Lung microvascular endothelial cell (primary cell): ENCODE data around the gene FHIT. TPM values are rescaled to one million over a fixed set of nuclear protein-coding genes. Genes with fewer than 3 reads are reported as not detected.

ENCODE experiments used
- DNase-seq, 2 donors: peaks; one replicate each; pipeline versions ENCODE4 v3.0.0 to v3.0.0-alpha.2; 2010; ENCODE audit warnings: low read depth in 2 of 2
- total RNA-seq: library from RNA; depleted of rRNA; stranded (reverse); fragments of >200 nt; gene quantifications from 2 replicates; pipeline ENCODE4 v1.2.1, GENCODE V29; 2014

The FHIT gene
- total RNA-seq, 1 donor from 2014 or later: 0.79 TPM

DNA sequence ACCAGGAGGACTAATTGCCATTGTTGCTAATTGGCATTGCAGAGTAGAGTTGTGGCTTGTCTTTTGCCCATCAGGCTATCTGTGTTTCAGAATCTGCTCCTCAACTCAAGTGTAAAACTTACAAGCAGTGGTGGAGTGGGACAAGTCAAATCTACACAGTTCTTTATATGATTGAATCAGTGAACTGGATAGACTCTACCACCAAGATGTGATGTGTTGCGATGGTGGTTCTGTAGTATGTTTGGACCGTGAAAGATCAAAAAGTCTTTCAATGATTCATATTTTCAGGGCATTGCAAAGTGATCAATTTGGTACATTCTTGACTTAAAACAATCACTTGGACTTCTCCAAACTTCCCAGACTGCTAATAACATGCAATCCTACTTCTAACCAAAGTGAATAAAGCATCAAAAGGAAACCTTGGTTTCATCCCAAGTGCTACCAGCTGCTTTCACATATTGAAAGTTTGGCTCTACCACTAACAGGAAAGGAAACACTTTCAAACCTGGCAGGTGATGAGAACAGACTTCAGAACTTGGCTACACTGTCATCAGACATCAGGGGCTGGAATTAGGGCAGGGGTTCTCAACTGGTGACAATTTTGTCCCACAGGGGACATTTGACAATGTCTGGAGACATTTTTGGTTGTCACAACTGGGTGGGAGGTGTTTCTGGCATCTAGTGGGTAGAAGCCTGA, 1356.7 kb downstream of the FHIT start:
- no peak for DNase-seq

DNA sequence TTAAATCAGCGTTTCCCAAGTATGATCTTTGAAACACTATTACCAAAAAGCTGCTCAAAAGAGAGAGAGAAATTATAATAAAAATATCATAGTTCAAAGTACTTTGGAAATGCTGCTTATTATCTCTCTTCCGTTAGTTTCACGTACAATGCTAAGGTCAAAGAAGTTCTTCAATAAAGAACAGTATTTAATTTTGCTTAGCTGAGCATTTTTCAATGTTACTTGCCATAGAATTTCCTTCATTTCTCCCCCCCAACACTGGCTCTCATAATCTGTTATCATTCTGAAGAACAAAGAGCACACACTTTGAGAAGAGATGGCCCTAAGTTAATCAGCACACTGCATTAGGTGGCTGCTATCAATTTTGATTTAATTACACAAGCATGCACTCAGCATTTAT, 1360.6 kb downstream of the FHIT start:
- no peak for DNase-seq

DNA sequence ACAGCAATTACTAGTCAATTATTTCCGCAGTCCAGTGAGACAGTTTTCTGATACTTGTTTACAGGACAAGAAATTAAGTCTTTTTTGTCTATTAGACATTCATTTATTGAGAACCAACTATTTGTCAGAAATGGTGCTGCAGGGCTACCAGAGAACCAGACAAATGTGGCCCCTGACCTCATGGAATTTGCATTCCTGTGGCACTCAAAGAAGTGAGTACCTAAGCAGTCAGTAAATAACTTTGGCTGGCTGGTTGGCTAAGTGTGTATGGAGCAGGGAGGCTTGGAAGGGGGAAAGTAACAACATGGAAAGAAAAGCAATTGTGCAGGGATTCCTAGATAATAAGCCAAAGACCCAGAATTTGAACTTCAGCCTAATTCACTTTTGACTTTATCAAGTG, 1364.5 kb downstream of the FHIT start:
- no peak for DNase-seq

- DNase-seq: no peak
Measured at GRCh38 chr3:59885899-59886400, 1365.3 kb downstream of the FHIT start.

DNA sequence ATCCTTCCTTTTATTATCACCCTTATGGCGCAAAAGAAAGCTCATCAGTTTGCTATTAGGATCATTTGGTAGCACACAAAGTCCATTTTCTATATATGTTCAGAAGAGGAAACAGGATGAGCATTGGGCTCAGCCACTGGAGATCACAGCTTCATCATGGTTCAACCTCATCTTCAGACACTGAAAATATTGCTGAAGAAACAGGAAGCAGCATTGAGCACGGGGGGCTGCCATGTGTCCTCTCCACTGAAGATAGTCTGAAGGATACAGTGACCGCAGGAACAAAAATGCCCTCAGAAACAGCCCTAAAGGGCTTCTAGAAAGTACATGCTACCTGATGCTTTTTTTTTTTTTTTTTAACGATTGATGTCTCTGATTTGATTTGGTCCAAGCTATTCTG, 1366.2 kb downstream of the FHIT start:
- DNase-seq: no peak

- no peak for DNase-seq
Measured at GRCh38 chr3:59884409-59884808, 1366.8 kb downstream of the FHIT start.

DNA sequence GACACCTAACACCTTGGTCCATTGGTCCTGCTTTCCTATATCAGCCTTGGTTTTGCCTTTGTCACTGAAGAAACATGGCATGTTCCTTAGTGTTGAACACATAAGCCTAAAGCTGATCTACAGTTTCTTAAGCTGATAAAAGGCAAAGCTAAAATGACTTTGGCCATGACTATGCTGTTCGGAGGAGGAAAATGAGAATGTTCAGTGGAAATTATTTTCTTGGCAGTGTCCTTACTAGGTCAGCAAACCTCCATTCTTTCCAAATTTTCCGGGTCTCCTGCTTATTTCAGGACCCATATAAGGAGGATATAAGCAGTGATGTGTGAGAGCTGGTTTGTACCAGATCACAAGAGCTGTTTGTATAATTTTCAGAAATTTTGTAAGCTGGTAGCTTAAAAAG, 1368.5 kb downstream of the FHIT start:
- DNase-seq: no peak

DNA sequence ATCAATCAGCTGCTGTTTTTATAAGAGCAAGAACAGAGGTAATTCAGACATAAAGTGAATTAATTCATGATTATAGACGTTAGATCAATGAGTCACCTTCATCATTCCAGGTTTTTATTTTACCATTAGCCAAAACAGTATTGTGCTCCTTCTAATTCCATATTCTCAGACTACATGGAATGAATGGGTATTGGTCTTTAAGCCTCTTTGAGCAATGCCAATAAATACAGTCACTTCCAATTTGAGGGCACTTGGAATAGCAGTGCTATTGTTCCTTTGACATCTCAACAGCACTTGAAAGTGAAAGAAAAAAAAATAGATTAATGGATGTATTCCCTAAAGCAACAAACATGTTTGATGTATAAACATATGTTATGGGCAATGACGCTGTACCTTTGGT, 1370.5 kb downstream of the FHIT start:
- DNase-seq: no peak

- no peak for DNase-seq
Measured at GRCh38 chr3:59879031-59879581, 1372.1 kb downstream of the FHIT start.

- DNase-seq: no peak
Measured at GRCh38 chr3:59878038-59878427, 1373.2 kb downstream of the FHIT start.

DNA sequence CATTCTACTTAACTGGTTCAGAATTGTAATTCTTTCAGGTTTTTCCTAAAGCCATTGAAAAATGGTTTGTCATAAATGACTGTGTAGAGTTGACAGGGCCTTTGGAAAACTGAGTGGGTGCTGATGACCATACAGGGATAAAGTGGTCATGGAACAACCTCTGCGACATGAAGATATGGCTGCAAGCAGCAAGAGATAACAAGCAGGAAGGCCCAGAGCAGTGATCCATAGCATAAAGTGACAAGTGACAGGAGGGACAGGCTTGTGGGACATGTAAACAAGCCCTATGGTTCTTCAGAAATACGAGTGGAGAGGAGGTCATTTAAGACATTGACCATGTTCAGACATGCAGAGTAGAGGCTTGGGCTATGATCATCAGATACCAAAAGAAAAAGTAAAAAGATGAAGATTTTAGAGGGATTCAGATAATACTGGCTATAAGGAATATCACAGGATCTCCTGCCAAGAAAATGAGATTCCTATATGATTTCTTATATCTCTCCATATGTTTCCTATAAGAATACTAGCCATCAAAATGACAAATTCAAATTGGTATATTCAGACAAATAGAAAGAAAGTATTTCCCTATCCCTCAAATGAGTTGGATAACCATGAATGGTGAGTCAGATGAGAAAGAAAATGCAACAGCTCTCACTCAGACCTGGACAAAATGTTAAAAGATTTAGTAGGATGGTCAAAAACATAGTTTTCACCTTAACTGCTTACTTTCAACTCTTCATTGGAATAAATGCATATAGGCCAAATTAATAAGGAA, 1373.8 kb downstream of the FHIT start:
- no peak for DNase-seq

- DNase-seq: no peak
Measured at GRCh38 chr3:59876533-59877062, 1374.7 kb downstream of the FHIT start.

- DNase-seq: no peak
Measured at GRCh38 chr3:59873576-59874230, 1377.5 kb downstream of the FHIT start.

DNA sequence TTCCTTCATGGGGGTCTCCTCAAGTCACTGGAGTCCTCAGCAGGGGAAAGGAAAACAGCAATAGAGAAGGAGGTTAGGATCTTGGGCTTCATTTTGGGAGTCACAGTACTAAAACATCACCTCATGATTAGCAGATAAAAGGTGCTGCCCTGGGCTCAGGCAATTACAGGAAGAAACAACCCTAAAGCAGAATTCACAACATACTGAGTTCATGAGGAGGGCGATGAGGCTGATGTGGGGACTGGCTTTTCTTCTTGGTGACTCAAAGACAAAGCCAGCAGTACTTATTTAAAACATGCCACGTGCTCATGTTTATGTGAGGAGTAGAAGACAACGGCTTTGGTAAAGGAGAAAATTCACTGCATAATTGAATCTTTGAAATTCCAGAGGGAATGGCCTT, 1379.1 kb downstream of the FHIT start:
- no peak for DNase-seq

- no peak for DNase-seq
Measured at GRCh38 chr3:59867185-59868002, 1383.9 kb downstream of the FHIT start.

GRCh38 chr3:59866076-59866475, 1385.2 kb downstream of the FHIT start:
- no peak for DNase-seq

- no peak for DNase-seq
Measured at GRCh38 chr3:59865351-59865750, 1385.9 kb downstream of the FHIT start.

GRCh38 chr3:59862686-59863085, 1388.6 kb downstream of the FHIT start:
- DNase-seq: peak in 1 of 2 donors; percentile 1

DNA sequence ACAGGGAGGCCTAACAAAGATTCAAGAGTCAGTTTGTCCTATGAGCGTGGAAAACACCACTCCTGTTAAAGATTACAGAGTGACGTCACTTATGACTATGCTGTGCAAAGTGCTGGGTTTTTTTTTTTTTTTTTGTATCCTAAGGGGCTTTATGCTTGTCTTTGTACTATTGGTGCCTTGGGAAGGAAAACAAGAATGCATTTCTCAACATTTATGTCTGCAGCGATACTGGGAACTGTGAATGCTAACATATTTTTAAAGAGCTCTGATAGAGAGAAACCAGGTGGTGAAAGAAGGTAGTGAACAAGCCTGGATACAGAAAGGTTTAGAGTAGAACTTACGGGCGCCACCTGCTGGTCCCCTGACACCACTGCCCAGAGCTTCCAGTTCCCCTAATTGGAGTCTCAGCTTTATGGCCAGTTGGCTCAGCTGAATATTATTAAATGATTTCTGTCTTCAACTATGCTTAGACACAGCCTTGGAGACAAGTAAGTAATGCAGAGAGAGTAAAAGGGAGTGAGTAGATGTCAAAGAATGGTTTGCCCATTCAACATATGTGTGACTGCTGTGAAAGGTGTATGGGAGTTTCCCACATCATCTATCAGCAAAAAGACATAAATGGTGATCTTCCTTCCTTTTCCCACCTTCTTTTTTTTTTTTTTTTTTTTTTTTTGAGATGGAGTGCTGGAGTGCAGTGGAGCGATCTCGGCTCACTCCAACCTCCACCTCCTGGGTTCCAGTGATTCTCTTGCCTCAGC, 1393.5 kb downstream of the FHIT start:
- DNase-seq: peak; percentile 73 to 75

DNA sequence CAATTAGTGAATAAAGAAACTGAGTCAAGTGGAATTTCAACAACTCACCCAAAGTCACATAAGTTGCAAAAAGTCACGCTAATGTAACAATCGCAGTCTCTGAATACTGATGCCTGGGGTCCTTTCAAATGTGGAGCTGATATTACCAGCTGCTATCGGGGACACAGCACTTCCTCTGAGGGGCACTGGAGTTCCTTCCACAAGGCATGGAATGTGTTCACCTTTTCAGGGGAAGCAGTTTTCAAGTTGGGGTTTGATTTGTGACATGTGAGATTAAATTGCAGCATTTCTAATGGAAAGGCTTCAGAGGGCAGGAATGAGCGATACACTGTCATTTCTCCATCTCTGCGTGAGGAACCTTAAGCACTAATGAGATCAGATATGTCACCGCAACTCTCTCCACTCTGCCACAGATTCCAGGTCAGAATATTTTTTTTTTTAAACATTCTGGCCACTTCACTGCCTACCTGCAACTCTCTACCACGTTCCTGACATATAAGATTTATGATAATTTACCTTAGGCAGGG, 1394.3 kb downstream of the FHIT start:
- no peak for DNase-seq
